IPS-11a (cell line): Measurements from ENCODE around the gene NEUROG2.
"Not testable (repeated sequence)": the region's sequence is repeated elsewhere in the genome, so short reads cannot be mapped to it uniquely, and the experiment has no call there.

Experiments used
- H3K4me3 ChIP-seq: one replicate; pipeline ENCODE4 v1.5.1; 2013; ENCODE audit warnings: low read depth, low read length, control low read depth

The NEUROG2 gene

GRCh38 chr4:112492321-112492720, 23.7 kb downstream of the NEUROG2 start:
- no peak overlapping the region for H3K4me3 ChIP-seq

GRCh38 chr4:112490808-112491207, 25.2 kb downstream of the NEUROG2 start:
- not testable (repeated sequence) for H3K4me3 ChIP-seq

GRCh38 chr4:112485930-112486329, 30.1 kb downstream of the NEUROG2 start:
- no peak overlapping the region for H3K4me3 ChIP-seq

- H3K4me3 ChIP-seq, result no peak overlapping the region
These were observed 42.0 kb downstream of the NEUROG2 start for GRCh38 chr4:112473985-112474384.

- H3K4me3 ChIP-seq, result no peak overlapping the region
These were observed 43.7 kb downstream of the NEUROG2 start for GRCh38 chr4:112472318-112472717.
